Natural killer cell (primary cell): ENCODE data around the gene S1PR4. TPM values are rescaled to one million over a fixed set of nuclear protein-coding genes. Genes with fewer than 3 reads are reported as not detected.

Experiments used
- ATAC-seq, 3 donors: fragments of 150-1000 bp in 2 of 3; fragments of 200-7000 bp in 1 of 3; cut with Tn5 transposase; 1 replicate in 1 of 3; 2 replicates in 2 of 3; pipeline ENCODE4 v1.10.0; 2021; ENCODE audit warnings: mild to moderate bottlenecking in 2 of 3, moderate library complexity in 2 of 3
- DNase-seq, 2 donors: peaks; one replicate each; pipeline versions ENCODE4 v3.0.0 to v3.0.0-alpha.2; 2013 to 2021; ENCODE audit warnings: mixed read lengths in 1 of 2
- H3K27ac ChIP-seq: one replicate; pipeline ENCODE4 v1.5.1; 2013; ENCODE audit warnings: mild to moderate bottlenecking, low read length
- H3K27me3 ChIP-seq: one replicate; pipeline ENCODE4 v1.6.1; 2013; ENCODE audit warnings: low read length; ENCODE audit not compliant: control insufficient read depth, insufficient read depth
- H3K36me3 ChIP-seq: one replicate; pipeline ENCODE4 v1.6.1; 2013; ENCODE audit warnings: low read length; ENCODE audit not compliant: control insufficient read depth, insufficient read depth
- H3K4me1 ChIP-seq: one replicate; pipeline ENCODE4 v1.6.1; 2013; ENCODE audit warnings: low read length; ENCODE audit not compliant: control insufficient read depth, insufficient read depth
- H3K4me3 ChIP-seq: one replicate; pipeline ENCODE4 v1.5.1; 2013; ENCODE audit warnings: low read length
- H3K9me3 ChIP-seq: one replicate; pipeline ENCODE4 v1.6.1; 2013; ENCODE audit warnings: low read length; ENCODE audit not compliant: control insufficient read depth, insufficient read depth
- H3K27ac Mint-ChIP-seq, 2 donors: one replicate each; pipeline ENCODE4 v1.8.0; 2022; ENCODE audit warnings: mild to moderate bottlenecking in 2 of 2, mixed read lengths in 2 of 2, moderate library complexity in 1 of 2
- H3K27me3 Mint-ChIP-seq, 2 donors: one replicate each; pipeline ENCODE4 v1.8.0; 2022; ENCODE audit warnings: low read depth in 2 of 2, mixed read lengths in 2 of 2
- H3K36me3 Mint-ChIP-seq: one replicate; pipeline ENCODE4 v1.8.0; 2022; ENCODE audit warnings: mixed read lengths
- H3K4me1 Mint-ChIP-seq, 2 donors: one replicate each; pipeline ENCODE4 v1.8.0; 2022; ENCODE audit warnings: mixed read lengths in 2 of 2
- H3K4me3 Mint-ChIP-seq: one replicate; pipeline ENCODE4 v1.8.0; 2022; ENCODE audit warnings: mild to moderate bottlenecking, moderate library complexity, mixed read lengths
- H3K9me3 Mint-ChIP-seq, 2 donors: one replicate each; pipeline ENCODE4 v1.8.0; 2022; ENCODE audit warnings: mixed read lengths in 2 of 2
- CTCF ChIP-seq: fragments of 200-600 bp; IDR thresholded peaks from one replicate; pipeline ENCODE4 v1.8.0; 2022; ENCODE audit warnings: antibody characterized with exemption
- WGBS: methylation state at CpG from one replicate; pipeline ENCODE4 v1.1.7; 2013; ENCODE audit warnings: missing lambda C conversion rate; ENCODE audit not compliant: insufficient coverage; 5-methylcytosine and 5-hydroxymethylcytosine counted together
- intact Hi-C: fragments of 100-400 bp; cut with micrococcal nuclease; formaldehyde crosslinking; loops from one replicate; pipeline ENCODE4 v1.14.2; 2022
- total RNA-seq, 4 donors: library from RNA; stranded (reverse); fragments of 120-200 nt in 1 of 4; gene quantifications; one replicate each; pipeline versions ENCODE4 v1.2.3 to v1.2.4, GENCODE V29; 2013 to 2022

The S1PR4 gene
- total RNA-seq, 3 donors from 2014 or later (not counting 1 experiment from before 2014, with no cell fraction given), result 37.1 to 60.4 (median 51.7) TPM

- Mint-ChIP-seq H3K36me3 (no peaks in the 10 kb centered on the region), H3K4me1 (peaks cover 0 to 4% of the 10 kb centered on the region in 2 donors), H3K4me3 (no peak overlapping the region), H3K27ac (no peak overlapping the region), H3K9me3 (no peaks in the 10 kb centered on the region), H3K27me3 (no peaks in the 10 kb centered on the region)
- Histone ChIP-seq H3K36me3 (no peaks in the 10 kb centered on the region), H3K27ac (no peak overlapping the region), H3K4me1 (peaks cover 13% of the 10 kb centered on the region), H3K9me3 (no peaks in the 10 kb centered on the region), H3K4me3 (no peak overlapping the region), H3K27me3 (no peaks in the 10 kb centered on the region)
- 89% methylated on average over 32 of the region's 35 CpGs for WGBS
- TF ChIP-seq CTCF, result no peak
- DNase-seq (no peak), ATAC-seq (no peak)
- intact Hi-C loops, result no loop called here
These were observed 28.8 kb upstream of the S1PR4 start for GRCh38 chr19:3149526-3150505.

DNA sequence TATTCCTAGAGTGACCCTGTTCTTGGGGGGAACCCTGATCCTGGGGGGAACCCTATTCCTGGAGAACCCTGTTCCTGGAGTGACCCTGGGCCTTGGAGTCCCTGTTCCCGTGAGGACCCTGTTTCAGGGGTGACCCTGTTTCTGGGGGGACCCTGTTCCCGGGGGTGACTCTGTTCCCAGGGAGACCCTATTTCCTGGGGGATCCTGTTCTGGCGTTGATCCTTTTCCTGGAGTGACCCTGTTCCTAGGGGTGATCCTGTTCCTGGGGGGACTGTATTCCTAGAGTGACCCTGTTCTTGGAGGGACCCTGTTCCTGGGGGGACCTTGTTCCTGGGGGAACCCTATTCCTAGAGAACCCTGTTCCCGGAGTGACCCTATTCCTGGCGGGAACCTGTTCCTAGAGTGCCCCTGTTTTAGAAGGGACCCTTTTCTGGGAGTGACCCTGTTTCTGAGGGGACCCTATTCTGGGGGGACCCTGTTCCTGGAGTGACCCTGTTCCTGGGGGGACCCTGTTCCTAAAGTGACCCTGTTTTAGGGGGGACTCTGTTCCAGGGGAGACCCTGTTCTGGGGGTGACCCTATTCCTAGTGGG is 27.7 kb upstream of the S1PR4 start:
- whole genome bisulfite sequencing, result 84% methylated on average over 5 of the region's 5 CpGs
- no peak for TF ChIP-seq CTCF
- Histone ChIP-seq H3K36me3 (no peaks in the 10 kb centered on the region), H3K27ac (no peak overlapping the region), H3K27me3 (no peaks in the 10 kb centered on the region), H3K4me1 (peaks cover 22% of the 10 kb centered on the region), H3K4me3 (no peak overlapping the region), H3K9me3 (no peaks in the 10 kb centered on the region)
- Mint-ChIP-seq H3K9me3 (no peaks in the 10 kb centered on the region), H3K36me3 (no peaks in the 10 kb centered on the region), H3K27me3 (no peaks in the 10 kb centered on the region), H3K27ac (no peak overlapping the region), H3K4me3 (no peak overlapping the region), H3K4me1 (peaks cover 0 to 4% of the 10 kb centered on the region in 2 donors)
- intact Hi-C loops, result no loop called here
- ATAC-seq (no peak), DNase-seq (no peak)

DNA sequence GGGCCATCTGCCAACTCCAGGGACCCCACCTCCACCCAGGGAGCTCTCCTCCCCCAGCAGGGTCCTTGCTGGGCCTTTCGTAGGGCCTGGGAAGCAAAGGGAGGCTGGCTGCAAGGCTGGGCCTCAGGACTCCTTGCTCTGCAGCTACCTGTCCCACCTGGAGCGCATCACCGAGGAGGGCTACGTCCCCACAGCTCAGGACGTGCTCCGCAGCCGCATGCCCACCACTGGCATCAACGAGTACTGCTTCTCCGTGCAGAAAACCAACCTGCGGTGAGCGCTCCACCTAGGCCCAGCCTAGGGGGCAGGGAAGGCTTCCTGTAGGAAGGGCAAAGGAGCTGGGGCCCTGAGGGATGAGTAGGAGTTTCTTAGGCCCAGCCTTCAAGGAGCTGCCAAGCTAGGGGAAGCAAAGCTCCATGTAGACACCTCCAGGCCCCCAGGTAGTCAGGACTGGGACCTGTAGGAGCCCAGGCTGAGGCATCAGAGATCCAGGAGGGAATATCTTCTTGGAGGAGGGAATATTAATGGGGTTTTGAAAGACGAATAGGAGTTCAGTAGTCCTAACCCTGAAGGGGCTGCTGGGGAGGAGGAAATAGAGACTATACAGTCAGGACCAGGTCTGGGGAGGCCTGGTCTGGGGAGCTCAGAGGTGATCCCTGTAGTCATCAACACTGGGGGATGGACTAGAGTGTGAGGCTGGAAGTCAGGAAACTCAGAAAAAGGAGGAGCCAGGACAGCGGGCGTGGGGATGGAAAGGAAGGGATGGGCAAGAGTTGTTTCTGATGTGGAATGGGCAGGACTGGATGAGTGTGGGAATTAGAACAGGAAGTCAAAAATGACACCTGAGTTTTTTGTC is 26.8 kb upstream of the S1PR4 start:
- Histone ChIP-seq H3K27me3 (no peaks in the 10 kb centered on the region), H3K36me3 (no peaks in the 10 kb centered on the region), H3K4me3 (no peak overlapping the region), H3K4me1 (peaks cover 17% of the 10 kb centered on the region), H3K27ac (no peak overlapping the region), H3K9me3 (no peaks in the 10 kb centered on the region)
- no peaks in the 10 kb centered on the region for H3K9me3 Mint-ChIP-seq
- ATAC-seq (no peak), DNase-seq (no peak)
- peaks cover 0 to 3% of the 10 kb centered on the region in 2 donors for H3K4me1 Mint-ChIP-seq
- no peak for TF ChIP-seq CTCF
- intact Hi-C loops, result no loop called here
- H3K27ac Mint-ChIP-seq, result no peak overlapping the region
- no peaks in the 10 kb centered on the region for H3K27me3 Mint-ChIP-seq
- WGBS, result 81% methylated on average over 14 of the region's 14 CpGs
- H3K4me3 Mint-ChIP-seq, result no peak overlapping the region
- no peaks in the 10 kb centered on the region for H3K36me3 Mint-ChIP-seq
